PC-3 (cell line): ENCODE measurements around the gene NLRP3.

ENCODE experiments used
- EZH2 ChIP-seq: fragments of 300-600 bp; sonication (generic); IDR thresholded peaks from one replicate; pipeline ENCODE4 v1.6.1; 2017; ENCODE audit warnings: antibody characterized with exemption, mild to moderate bottlenecking, low read length; ENCODE audit not compliant: unreplicated experiment
- EZH2phosphoT487 ChIP-seq: fragments of 300-600 bp; sonication (generic); IDR thresholded peaks from 2 replicates; pipeline ENCODE4 v1.6.1; 2018; ENCODE audit warnings: mild to moderate bottlenecking, antibody characterized with exemption, low read length, borderline replicate concordance
- TF ChIP-seq, protein P1 (sequence below): fragments of 300-600 bp; sonication (generic); conservative IDR thresholded peaks from 2 replicates; pipeline ENCODE4 v1.5.1; 2017; ENCODE audit warnings: antibody characterized with exemption, low read depth, mild to moderate bottlenecking, low read length

DNA sequence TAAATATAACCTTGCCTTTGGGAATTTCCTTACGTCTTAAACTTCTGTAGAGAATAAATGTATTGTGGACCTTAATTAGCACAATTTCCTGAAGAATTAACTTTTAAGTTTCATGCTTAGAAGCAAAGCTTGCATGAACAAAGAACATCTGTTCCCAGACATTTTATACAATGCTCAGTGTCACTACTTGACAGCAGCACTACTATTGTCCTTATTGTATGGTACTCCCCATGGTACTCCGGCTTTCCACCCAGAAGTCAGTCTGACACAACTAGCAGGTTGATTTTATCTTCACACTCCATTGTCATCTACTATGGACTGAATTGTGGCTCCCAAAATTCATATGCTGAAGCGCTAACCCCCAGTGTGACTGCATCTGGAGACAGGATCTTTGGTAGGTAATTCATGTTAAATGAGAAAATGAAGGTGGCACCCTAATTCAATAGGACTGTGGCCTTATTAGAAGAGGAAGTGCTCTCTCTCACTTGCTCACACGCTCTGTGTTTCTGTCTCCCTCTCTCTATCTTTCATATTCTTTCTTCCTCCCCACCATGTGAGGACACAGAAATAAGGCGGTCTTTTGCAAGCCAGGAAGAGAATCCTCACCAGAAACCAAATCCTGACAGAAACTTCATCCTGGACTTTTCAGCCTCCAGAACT is 52.6 kb downstream of the NLRP3 start:
- TF ChIP-seq EZH2 (no peak), EZH2phosphoT487 (no peak)
- TF ChIP-seq, protein P1, sequence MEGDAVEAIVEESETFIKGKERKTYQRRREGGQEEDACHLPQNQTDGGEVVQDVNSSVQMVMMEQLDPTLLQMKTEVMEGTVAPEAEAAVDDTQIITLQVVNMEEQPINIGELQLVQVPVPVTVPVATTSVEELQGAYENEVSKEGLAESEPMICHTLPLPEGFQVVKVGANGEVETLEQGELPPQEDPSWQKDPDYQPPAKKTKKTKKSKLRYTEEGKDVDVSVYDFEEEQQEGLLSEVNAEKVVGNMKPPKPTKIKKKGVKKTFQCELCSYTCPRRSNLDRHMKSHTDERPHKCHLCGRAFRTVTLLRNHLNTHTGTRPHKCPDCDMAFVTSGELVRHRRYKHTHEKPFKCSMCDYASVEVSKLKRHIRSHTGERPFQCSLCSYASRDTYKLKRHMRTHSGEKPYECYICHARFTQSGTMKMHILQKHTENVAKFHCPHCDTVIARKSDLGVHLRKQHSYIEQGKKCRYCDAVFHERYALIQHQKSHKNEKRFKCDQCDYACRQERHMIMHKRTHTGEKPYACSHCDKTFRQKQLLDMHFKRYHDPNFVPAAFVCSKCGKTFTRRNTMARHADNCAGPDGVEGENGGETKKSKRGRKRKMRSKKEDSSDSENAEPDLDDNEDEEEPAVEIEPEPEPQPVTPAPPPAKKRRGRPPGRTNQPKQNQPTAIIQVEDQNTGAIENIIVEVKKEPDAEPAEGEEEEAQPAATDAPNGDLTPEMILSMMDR = no peak
